ENCODE data around the gene F5. TPM values are rescaled to one million over a fixed set of nuclear protein-coding genes. Genes with fewer than 3 reads are reported as not detected.

Gene F5
- polyA plus RNA-seq, 1 experiment = not detected

- ChIA-PET CTCF (no interaction called here), POLR2A (no interaction called here)
- DNase-seq (ENCODE audit: low read depth, low spot score) = no peak
- no peak overlapping the region for H3K27ac ChIP-seq (ENCODE audit: low read depth, low read length)
- no peaks in the 10 kb centered on the region for H3K9me3 ChIP-seq (ENCODE audit: control insufficient read depth, insufficient read depth, low read length)
- no peak overlapping the region for H3K4me3 ChIP-seq (ENCODE audit: low read depth, low read length)
- TF ChIP-seq CTCF (IDR thresholded peaks at IDR 0.05; ENCODE audit: low read depth, low read length) = no peak
- peaks cover 2% of the 10 kb centered on the region for H3K27me3 ChIP-seq (ENCODE audit: control insufficient read depth, insufficient read depth, low read length)
Observed at GRCh38 chr1:169571450-169571849, 14.8 kb downstream of the F5 start.

GRCh38 chr1:169570172-169570574 is 16.1 kb downstream of the F5 start:
- Histone ChIP-seq H3K9me3 (ENCODE audit: control insufficient read depth, insufficient read depth, low read length) (no peaks in the 10 kb centered on the region), H3K27ac (ENCODE audit: low read depth, low read length) (no peak overlapping the region), H3K27me3 (ENCODE audit: control insufficient read depth, insufficient read depth, low read length) (no peaks in the 10 kb centered on the region), H3K4me3 (ENCODE audit: low read depth, low read length) (no peak overlapping the region)
- DNase-seq (ENCODE audit: low read depth, low spot score) = no peak
- TF ChIP-seq CTCF (IDR thresholded peaks at IDR 0.05; ENCODE audit: low read depth, low read length) = no peak
- POLR2A ChIA-PET = no interaction called here
- CTCF ChIA-PET = no interaction called here

- Histone ChIP-seq H3K27me3 (ENCODE audit: control insufficient read depth, insufficient read depth, low read length) (no peaks in the 10 kb centered on the region), H3K27ac (ENCODE audit: low read depth, low read length) (no peak overlapping the region), H3K4me3 (ENCODE audit: low read depth, low read length) (no peak overlapping the region), H3K9me3 (ENCODE audit: control insufficient read depth, insufficient read depth, low read length) (no peaks in the 10 kb centered on the region)
- no peak for TF ChIP-seq CTCF (IDR thresholded peaks at IDR 0.05; ENCODE audit: low read depth, low read length)
- ChIA-PET CTCF (interaction anchor here (1.2 to 1.3 kb wide), 2 partner anchors 10 to 18 kb away, joined by 3 read pairs; no protein-coding TSS in a partner anchor), POLR2A (no interaction called here)
- DNase-seq (ENCODE audit: low read depth, low spot score) = no peak
Observed at GRCh38 chr1:169568497-169568896, 17.8 kb downstream of the F5 start.

GRCh38 chr1:169565335-169566271 is 20.7 kb downstream of the F5 start:
- Histone ChIP-seq H3K27me3 (ENCODE audit: control insufficient read depth, insufficient read depth, low read length) (no peaks in the 10 kb centered on the region), H3K9me3 (ENCODE audit: control insufficient read depth, insufficient read depth, low read length) (no peaks in the 10 kb centered on the region), H3K27ac (ENCODE audit: low read depth, low read length) (no peak overlapping the region), H3K4me3 (ENCODE audit: low read depth, low read length) (no peak overlapping the region)
- ChIA-PET POLR2A (no interaction called here), CTCF (interaction anchor here (0.5 to 1.2 kb wide), 4 partner anchors 19 to 1911 kb away, joined by 3 to 5 read pairs (median 4); no protein-coding TSS in a partner anchor)
- TF ChIP-seq CTCF (IDR thresholded peaks at IDR 0.05; ENCODE audit: low read depth, low read length) = no peak
- no peak for DNase-seq (ENCODE audit: low read depth, low spot score)

GRCh38 chr1:169563650-169564049 is 22.6 kb downstream of the F5 start:
- POLR2A ChIA-PET = no interaction called here
- H3K9me3 ChIP-seq (ENCODE audit: control insufficient read depth, insufficient read depth, low read length) = no peaks in the 10 kb centered on the region
- no peak for TF ChIP-seq CTCF (IDR thresholded peaks at IDR 0.05; ENCODE audit: low read depth, low read length)
- no peak overlapping the region for H3K27ac ChIP-seq (ENCODE audit: low read depth, low read length)
- no peaks in the 10 kb centered on the region for H3K27me3 ChIP-seq (ENCODE audit: control insufficient read depth, insufficient read depth, low read length)
- no peak for DNase-seq (ENCODE audit: low read depth, low spot score)
- CTCF ChIA-PET = no interaction called here
- no peak overlapping the region for H3K4me3 ChIP-seq (ENCODE audit: low read depth, low read length)

Measured in AG04450 (cell line).